Measurements from ENCODE around the gene DUSP5.
A peak's percentile ranks its signal among the peaks of the same experiment; 100 is the strongest.

DUSP5 gene

DNA sequence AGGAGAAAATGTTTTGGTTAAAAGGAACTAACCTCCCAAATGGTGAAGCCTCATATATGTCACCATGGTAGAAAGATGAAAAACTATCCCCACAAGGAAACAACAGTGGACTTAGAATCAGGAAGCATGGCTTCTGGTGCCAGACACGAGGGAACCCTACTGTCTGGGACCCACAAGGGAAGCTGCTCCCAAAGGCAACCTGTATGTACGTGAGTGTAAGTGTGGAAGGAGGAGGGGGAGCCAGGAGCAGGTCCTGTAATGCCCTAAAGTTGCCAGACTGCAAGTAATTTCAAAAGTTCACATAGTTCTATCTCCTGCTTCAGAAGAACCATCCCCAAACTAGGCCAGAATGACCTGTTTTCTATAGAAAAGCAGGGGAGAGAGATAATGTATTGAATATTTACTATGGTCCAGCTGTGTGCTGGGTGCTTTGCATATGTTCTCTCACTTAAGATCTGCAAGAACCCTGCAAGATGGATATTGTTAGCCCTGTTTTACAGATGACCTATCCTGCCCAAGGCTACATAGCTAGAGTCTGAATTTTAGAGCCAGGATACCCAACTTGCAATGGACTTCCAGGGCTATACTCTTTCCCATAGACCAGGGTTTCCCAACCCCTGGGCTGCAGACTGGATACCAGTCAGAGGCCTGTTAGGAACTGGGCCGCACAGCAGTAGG, 19.2 kb downstream of the DUSP5 start:
- no peak for DNase-seq (ENCODE audit: low read depth)
- no peak overlapping the region for H3K4me3 ChIP-seq (ENCODE audit: low read length)
- TF ChIP-seq CTCF (IDR thresholded peaks at IDR 0.05; ENCODE audit: insufficient read depth, low read depth, low read length, missing control alignments), result no peak

DNA sequence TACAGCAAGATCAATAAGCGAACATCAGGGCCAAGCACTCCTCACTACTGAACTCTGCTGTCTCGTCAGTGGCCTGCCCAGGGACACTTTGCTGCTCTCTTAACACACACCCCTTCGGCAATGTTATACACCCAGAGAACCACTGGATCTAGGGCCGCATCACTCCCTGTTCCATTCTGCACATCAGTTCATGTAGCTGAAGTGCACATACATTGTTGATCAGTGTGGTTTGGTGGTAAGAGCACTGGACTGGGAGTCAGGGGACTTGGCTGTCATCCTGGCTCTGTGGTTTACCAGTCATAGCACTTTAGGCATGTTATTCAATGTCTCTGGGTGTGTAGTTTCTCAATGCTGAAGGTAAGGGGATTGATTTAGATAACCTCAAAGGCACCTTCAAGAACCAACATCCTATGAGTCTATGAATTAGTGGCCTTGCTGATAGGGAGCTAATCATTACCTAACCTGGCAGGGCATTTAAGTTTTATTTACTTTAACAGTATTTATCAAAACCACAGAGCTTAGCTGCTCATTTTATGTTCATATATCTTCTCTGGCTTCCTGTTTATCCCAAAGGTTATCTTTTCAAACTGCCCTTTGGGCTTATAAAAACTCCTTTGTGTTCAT, 24.8 kb downstream of the DUSP5 start:
- H3K4me3 ChIP-seq (ENCODE audit: low read length), result no peak overlapping the region
- DNase-seq (ENCODE audit: low read depth), result no peak
- TF ChIP-seq CTCF (IDR thresholded peaks at IDR 0.05; ENCODE audit: insufficient read depth, low read depth, low read length, missing control alignments), result no peak

DNA sequence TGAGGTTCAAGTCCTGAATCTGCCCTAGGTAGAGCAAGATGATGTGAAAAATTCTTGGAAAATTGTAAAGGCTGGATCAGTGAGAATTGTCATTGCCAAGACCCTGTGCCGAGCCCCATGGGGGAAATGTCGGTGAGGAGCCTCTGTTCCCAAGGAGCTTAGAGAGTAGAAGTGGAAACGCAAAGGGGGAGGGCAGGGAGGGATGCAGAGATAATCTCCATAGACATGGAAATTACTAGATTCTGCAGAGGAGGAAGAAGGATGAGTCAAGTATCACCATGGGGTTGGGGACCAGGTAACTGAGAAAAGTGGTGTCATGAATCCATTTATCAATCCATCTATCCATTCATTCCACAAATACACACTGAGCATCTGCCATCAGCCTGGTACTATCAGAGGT, 26.0 kb downstream of the DUSP5 start:
- TF ChIP-seq CTCF (IDR thresholded peaks at IDR 0.05; ENCODE audit: insufficient read depth, low read depth, low read length, missing control alignments), result no peak
- no peak overlapping the region for H3K4me3 ChIP-seq (ENCODE audit: low read length)
- DNase-seq (ENCODE audit: low read depth), result no peak

DNA sequence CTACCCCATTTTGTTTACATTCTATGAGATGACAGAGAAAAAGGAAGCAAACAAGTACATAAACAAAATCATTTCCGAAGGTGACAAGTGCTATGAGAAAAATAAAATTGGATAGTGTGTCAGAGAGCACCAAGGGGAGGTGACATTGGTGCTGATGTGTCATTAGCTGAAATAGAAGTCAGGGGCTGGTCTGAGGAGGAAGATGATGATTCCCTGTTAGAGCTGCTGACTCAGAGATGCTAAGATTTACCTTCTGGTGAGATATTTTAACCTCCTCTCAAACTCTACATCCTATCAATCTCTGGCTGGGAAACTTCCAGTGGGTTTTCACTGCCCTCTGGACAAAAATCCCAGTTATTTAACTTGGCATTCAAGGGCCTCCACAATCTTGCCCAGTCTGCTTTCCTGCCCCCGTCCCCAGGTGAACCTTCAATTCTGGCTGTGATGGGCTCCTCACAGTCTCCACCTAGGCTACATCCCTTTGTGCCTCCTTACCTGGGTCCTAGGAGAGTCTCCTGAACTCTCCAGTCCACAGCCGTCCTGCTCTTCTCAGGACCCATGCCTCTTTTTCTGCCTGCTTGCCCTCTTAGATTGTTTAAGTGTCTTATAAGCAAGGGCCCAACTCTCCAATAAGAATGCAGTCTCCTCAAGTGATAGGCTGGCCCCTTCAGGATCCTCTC, 26.6 kb downstream of the DUSP5 start:
- no peak overlapping the region for H3K4me3 ChIP-seq (ENCODE audit: low read length)

GRCh38 chr10:110524859-110525232, 27.1 kb downstream of the DUSP5 start:
- no peak for DNase-seq (ENCODE audit: low read depth)
- no peak for TF ChIP-seq CTCF (IDR thresholded peaks at IDR 0.05; ENCODE audit: insufficient read depth, low read depth, low read length, missing control alignments)
- no peak overlapping the region for H3K4me3 ChIP-seq (ENCODE audit: low read length)

More for the DNA sequence above, 26.6 kb downstream of the DUSP5 start:
- TF ChIP-seq CTCF (IDR thresholded peaks at IDR 0.05; ENCODE audit: insufficient read depth, low read depth, low read length, missing control alignments), result no peak
- no peak for DNase-seq (ENCODE audit: low read depth)

DNA sequence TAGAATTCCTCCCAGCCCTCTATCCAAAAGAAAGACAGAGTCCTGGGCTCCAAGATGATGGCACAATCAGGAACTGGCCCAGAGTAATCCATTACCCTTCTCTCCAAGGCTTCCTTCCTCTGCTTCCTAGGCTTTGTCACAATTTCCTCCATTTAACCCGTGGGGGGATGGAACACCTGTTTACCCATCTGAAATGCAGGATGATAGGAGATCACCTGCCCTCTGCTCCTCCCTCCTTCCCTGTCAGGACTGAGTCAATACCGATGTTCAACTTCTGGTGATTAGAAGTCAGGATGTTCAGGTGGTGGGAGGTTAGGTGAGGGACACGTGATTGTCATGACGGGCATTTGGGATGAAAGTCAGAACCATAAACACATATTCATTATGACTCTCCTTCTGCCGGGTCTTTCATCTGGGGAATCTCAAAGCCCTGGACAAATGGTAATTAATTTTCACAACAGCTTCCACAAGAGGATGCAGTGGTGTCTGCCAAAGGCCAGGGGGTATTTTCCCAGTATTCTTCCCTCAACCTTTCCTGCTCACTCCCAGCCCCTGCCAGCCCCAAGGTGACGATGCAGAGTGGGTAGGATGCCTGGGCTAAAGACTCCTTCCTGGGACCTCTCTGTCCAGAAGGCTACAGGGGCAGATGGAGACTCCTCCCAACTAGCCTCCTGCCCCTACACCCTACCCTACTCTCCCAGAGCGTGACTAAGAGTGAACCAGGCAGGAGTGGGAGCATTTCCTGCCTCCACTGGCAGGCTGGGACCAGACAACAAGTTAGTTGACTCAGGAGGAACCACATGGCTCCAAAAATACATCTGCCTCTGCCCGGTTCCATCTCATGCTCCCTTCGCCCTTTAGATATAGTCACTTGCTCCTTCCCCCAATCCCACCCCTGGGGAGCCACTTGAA, 27.9 kb downstream of the DUSP5 start:
- TF ChIP-seq CTCF (IDR thresholded peaks at IDR 0.05; ENCODE audit: insufficient read depth, low read depth, low read length, missing control alignments), result no peak
- peak; percentile 83 for DNase-seq (ENCODE audit: low read depth)
- no peak overlapping the region for H3K4me3 ChIP-seq (ENCODE audit: low read length)
